Spleen (tissue), 7 donors: ENCODE data around the gene CHL1.

Experiments
- POLR2A ChIP-seq, 3 donors: fragments of 450-650 bp; IDR thresholded peaks; one replicate each; pipeline ENCODE4 v1.5.1; 2017; ENCODE audit warnings: antibody characterized with exemption in 3 of 3, mild to moderate bottlenecking in 1 of 3
- POLR2AphosphoS5 ChIP-seq, 3 donors: sonication (generic); formaldehyde crosslinking; IDR thresholded peaks; one replicate each; pipeline ENCODE4 v1.5.1; 2017; ENCODE audit warnings: antibody characterized with exemption in 3 of 3
- TF ChIP-seq, protein P1 (sequence below), 11 experiments: fragments of 200-600 bp in 7 of 11; fragments of 450-650 bp in 4 of 11; sonication (generic) in 4 of 11; IDR thresholded peaks in 8 of 11; conservative IDR thresholded peaks in 3 of 11; 1 replicate in 7 of 11; 2 replicates in 4 of 11; pipeline versions ENCODE4 v1.4.0 to v1.8.0; 2016 to 2021; ENCODE audit warnings: antibody characterized with exemption in 11 of 11, inconsistent platforms in 4 of 11, mild to moderate bottlenecking in 1 of 11
- donor health status: DM: no; HTN: no; CAD: no; lungs with moderate emphysema.
- donor health status: DM: no; HTN: no; CAD: no.
- donor health status: DM: no; HTN: no; CAD: no.

DNA sequence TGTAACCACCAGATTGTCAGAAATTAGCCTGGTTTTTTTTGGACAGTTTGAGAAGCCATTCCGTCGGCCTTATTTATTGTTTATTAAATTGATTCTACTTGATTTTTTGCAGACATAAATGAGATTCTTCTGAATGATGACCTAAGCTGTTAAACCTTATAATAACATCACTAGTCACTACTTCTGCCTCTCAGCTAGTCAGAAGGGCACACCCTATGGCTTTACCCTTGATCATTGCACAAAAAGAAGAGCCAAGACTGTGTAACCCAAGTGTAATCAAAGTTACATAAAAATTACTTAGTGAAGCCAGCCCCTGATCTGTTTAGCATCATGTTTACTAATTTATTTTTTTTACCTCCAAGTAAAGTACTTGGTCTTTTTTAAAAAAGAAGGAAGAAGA, 64.3 kb downstream of the CHL1 start:
- TF ChIP-seq, protein P1, sequence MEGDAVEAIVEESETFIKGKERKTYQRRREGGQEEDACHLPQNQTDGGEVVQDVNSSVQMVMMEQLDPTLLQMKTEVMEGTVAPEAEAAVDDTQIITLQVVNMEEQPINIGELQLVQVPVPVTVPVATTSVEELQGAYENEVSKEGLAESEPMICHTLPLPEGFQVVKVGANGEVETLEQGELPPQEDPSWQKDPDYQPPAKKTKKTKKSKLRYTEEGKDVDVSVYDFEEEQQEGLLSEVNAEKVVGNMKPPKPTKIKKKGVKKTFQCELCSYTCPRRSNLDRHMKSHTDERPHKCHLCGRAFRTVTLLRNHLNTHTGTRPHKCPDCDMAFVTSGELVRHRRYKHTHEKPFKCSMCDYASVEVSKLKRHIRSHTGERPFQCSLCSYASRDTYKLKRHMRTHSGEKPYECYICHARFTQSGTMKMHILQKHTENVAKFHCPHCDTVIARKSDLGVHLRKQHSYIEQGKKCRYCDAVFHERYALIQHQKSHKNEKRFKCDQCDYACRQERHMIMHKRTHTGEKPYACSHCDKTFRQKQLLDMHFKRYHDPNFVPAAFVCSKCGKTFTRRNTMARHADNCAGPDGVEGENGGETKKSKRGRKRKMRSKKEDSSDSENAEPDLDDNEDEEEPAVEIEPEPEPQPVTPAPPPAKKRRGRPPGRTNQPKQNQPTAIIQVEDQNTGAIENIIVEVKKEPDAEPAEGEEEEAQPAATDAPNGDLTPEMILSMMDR (IDR thresholded peaks at IDR 0.05 in 8 of 11, conservative IDR thresholded peaks at IDR 0.05 in 3 of 11), result no peak
- TF ChIP-seq POLR2AphosphoS5 (IDR thresholded peaks at IDR 0.05) (no peak), POLR2A (IDR thresholded peaks at IDR 0.05) (no peak)
